Measurements from ENCODE around the gene CNTN5.
"Not testable (repeated sequence)": the region's sequence is repeated elsewhere in the genome, so short reads cannot be mapped to it uniquely, and the experiment has no call there.

Gene CNTN5

DNA sequence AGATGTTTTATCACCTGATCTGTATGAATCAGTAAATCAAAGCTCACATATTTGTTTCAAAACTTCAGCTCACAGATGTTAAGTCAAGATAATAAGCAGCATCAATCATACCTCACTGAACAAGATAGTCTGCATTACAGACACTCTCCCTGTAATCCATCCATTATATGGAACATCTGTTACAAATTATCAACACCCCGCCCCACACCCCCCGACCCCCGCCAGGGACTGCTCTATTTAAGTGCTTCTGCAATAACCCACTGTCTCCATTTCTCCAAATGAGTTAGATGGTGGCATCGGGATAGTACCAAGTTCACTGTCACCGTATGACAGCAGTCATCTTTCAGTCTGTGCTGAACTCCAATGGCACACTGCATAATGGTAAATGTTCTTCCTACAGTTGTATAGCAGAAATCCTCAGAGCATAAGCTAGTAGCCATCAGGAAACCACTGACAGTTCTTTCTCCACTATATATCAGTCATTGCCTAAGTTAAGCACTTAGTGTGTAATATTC is 1219.3 kb downstream of the CNTN5 start:
- no peak for TF ChIP-seq CTCF (IDR thresholded peaks at IDR 0.05; ENCODE audit: poor library complexity, severe bottlenecking)
- H3K4me3 ChIP-seq (ENCODE audit: severe bottlenecking), result no peak overlapping the region
- H3K9me3 ChIP-seq (ENCODE audit: severe bottlenecking), result no peaks in the 10 kb centered on the region

GRCh38 chr11:100247704-100248103 is 1227.0 kb downstream of the CNTN5 start:
- Histone ChIP-seq H3K4me3 (ENCODE audit: severe bottlenecking) (no peak overlapping the region), H3K9me3 (ENCODE audit: severe bottlenecking) (no peaks in the 10 kb centered on the region), H3K27ac (ENCODE audit: poor library complexity, severe bottlenecking) (no peak overlapping the region), H3K4me1 (ENCODE audit: insufficient read depth, poor library complexity, severe bottlenecking) (no peaks in the 10 kb centered on the region), H3K36me3 (ENCODE audit: low read depth) (no peaks in the 10 kb centered on the region), H3K27me3 (ENCODE audit: insufficient read depth, poor library complexity, severe bottlenecking) (no peaks in the 10 kb centered on the region)
- TF ChIP-seq CTCF (IDR thresholded peaks at IDR 0.05; ENCODE audit: poor library complexity, severe bottlenecking), result no peak
- ATAC-seq (ENCODE audit: low read depth) (peak; percentile 49), DNase-seq (ENCODE audit: low spot score) (no peak)

More for the DNA sequence above, 1219.3 kb downstream of the CNTN5 start:
- ATAC-seq (ENCODE audit: low read depth) (no peak), DNase-seq (ENCODE audit: low spot score) (no peak)
- Histone ChIP-seq H3K36me3 (ENCODE audit: low read depth) (no peaks in the 10 kb centered on the region), H3K4me1 (ENCODE audit: insufficient read depth, poor library complexity, severe bottlenecking) (no peaks in the 10 kb centered on the region), H3K27ac (ENCODE audit: poor library complexity, severe bottlenecking) (no peak overlapping the region), H3K27me3 (ENCODE audit: insufficient read depth, poor library complexity, severe bottlenecking) (no peaks in the 10 kb centered on the region)

DNA sequence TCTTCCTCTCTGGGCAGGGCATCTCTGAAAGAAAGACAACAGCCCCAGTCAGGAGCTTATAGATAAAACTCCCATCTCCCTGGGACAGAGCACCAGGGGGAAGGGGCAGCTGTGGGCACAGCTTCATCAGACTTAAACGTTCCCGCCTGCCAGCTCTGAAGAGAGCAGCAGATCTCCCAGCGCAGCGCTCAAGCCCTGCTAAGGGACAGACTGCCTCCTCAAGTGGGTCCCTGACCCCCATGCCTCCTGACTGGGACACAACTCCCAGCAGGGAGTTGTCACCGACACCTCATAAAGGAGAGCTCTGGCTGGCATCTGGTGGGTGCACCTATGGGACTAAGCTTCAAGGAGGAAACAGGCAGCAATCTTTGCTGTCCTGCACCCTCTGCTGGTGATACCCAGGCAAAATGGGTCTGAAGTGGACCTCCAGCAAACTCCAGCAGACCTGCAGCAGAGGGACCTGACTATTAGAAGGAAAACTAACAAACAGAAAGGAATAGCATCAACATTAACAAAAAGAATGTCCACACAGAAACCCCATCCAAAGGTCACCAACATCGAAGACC is 1236.6 kb downstream of the CNTN5 start:
- H3K9me3 ChIP-seq (ENCODE audit: severe bottlenecking); H3K4me1 ChIP-seq (ENCODE audit: insufficient read depth, poor library complexity, severe bottlenecking); H3K27me3 ChIP-seq (ENCODE audit: insufficient read depth, poor library complexity, severe bottlenecking); H3K27ac ChIP-seq (ENCODE audit: poor library complexity, severe bottlenecking); H3K4me3 ChIP-seq (ENCODE audit: severe bottlenecking); DNase-seq (ENCODE audit: low spot score); H3K36me3 ChIP-seq (ENCODE audit: low read depth); ATAC-seq (ENCODE audit: low read depth): not testable (repeated sequence)

DNA sequence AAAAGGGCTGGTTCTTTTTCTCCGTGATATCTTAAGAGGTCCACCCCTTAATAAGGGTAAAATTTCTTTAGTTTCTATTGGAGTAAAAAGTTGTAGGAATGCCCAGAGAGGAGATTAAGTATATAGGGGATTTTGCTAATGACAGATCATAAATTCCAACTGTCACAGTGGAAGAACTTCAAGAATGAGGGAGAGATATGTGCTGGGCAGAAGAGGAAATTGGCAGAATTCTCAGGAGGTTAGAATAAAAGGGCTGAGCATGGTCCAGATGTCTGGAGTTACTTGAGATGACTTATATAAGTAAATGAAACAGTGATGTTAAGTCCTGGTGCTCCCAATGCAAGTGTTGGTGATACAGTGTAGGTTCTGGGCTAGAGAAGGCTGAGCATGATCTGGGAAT is 1248.8 kb downstream of the CNTN5 start:
- no peak for DNase-seq (ENCODE audit: low spot score)

GRCh38 chr11:100273066-100273815 is 1252.5 kb downstream of the CNTN5 start:
- Histone ChIP-seq H3K4me3 (ENCODE audit: severe bottlenecking) (no peak overlapping the region), H3K9me3 (ENCODE audit: severe bottlenecking) (no peaks in the 10 kb centered on the region), H3K4me1 (ENCODE audit: insufficient read depth, poor library complexity, severe bottlenecking) (no peaks in the 10 kb centered on the region), H3K36me3 (ENCODE audit: low read depth) (no peaks in the 10 kb centered on the region), H3K27me3 (ENCODE audit: insufficient read depth, poor library complexity, severe bottlenecking) (peaks cover 18% of the 10 kb centered on the region), H3K27ac (ENCODE audit: poor library complexity, severe bottlenecking) (no peak overlapping the region)
- ATAC-seq (ENCODE audit: low read depth) (no peak), DNase-seq (ENCODE audit: low spot score) (no peak)
- no peak for TF ChIP-seq CTCF (IDR thresholded peaks at IDR 0.05; ENCODE audit: poor library complexity, severe bottlenecking)

More for the DNA sequence above, 1248.8 kb downstream of the CNTN5 start:
- Histone ChIP-seq H3K36me3 (ENCODE audit: low read depth) (no peaks in the 10 kb centered on the region), H3K4me1 (ENCODE audit: insufficient read depth, poor library complexity, severe bottlenecking) (no peaks in the 10 kb centered on the region), H3K27ac (ENCODE audit: poor library complexity, severe bottlenecking) (no peak overlapping the region), H3K27me3 (ENCODE audit: insufficient read depth, poor library complexity, severe bottlenecking) (peaks cover 9% of the 10 kb centered on the region), H3K4me3 (ENCODE audit: severe bottlenecking) (no peak overlapping the region), H3K9me3 (ENCODE audit: severe bottlenecking) (no peaks in the 10 kb centered on the region)
- TF ChIP-seq CTCF (IDR thresholded peaks at IDR 0.05; ENCODE audit: poor library complexity, severe bottlenecking), result no peak
- ATAC-seq (ENCODE audit: low read depth), result no peak

DNA sequence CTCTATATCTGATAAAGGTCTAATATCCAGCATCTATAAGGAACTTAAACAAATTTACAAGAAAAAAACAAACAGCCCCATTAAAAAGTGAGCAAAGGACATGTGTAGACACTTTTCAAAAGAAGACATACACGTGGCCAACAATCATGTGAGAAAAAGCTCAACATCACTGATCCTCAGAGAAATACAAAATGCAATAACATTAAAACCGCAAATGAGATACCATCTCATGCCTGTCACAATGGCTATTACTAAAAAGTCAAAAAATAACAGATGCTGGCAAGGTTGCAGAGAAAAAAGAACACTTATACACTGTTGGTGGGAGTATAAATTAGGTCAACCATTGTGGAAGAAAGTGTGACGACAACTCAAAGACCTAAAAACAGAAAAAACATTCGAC is 1253.7 kb downstream of the CNTN5 start:
- H3K9me3 ChIP-seq (ENCODE audit: severe bottlenecking); ATAC-seq (ENCODE audit: low read depth); H3K4me1 ChIP-seq (ENCODE audit: insufficient read depth, poor library complexity, severe bottlenecking); DNase-seq (ENCODE audit: low spot score); H3K27ac ChIP-seq (ENCODE audit: poor library complexity, severe bottlenecking); H3K4me3 ChIP-seq (ENCODE audit: severe bottlenecking); H3K36me3 ChIP-seq (ENCODE audit: low read depth): not testable (repeated sequence)
- peaks cover 18% of the 10 kb centered on the region for H3K27me3 ChIP-seq (ENCODE audit: insufficient read depth, poor library complexity, severe bottlenecking)
